Hepatocyte (in vitro differentiated cells): ENCODE data around the gene CHAT. TPM values are rescaled to one million over a fixed set of nuclear protein-coding genes. Genes with fewer than 3 reads are reported as not detected.
A peak's percentile ranks its signal among the peaks of the same experiment; 100 is the strongest.
"Not testable (repeated sequence)": the region's sequence is repeated elsewhere in the genome, so short reads cannot be mapped to it uniquely, and the experiment has no call there.

Experiments used
- DNase-seq: peaks from one replicate; pipeline ENCODE4 v3.0.0-alpha.2; 2016; ENCODE audit warnings: low spot score
- H2AFZ ChIP-seq: fragments of 200-600 bp; sonication (generic); 2 replicates; pipeline ENCODE4 v1.6.0; 2016; ENCODE audit warnings: antibody characterized with exemption, mild to moderate bottlenecking
- H3K27ac ChIP-seq: fragments of 200-600 bp; sonication (generic); 2 replicates; pipeline ENCODE4 v1.5.1; 2016; ENCODE audit warnings: mild to moderate bottlenecking
- H3K27me3 ChIP-seq: fragments of 200-600 bp; sonication (generic); 2 replicates; pipeline ENCODE4 v1.6.1; 2016
- H3K36me3 ChIP-seq: fragments of 200-600 bp; sonication (generic); replicated peaks from 2 replicates; pipeline ENCODE4 v1.5.1; 2016; ENCODE audit warnings: low read depth; ENCODE audit not compliant: insufficient read depth
- H3K4me1 ChIP-seq: fragments of 200-600 bp; sonication (generic); 2 replicates; pipeline ENCODE4 v1.5.1; 2016; ENCODE audit warnings: mild to moderate bottlenecking, moderate library complexity; ENCODE audit not compliant: insufficient read depth
- H3K4me2 ChIP-seq: fragments of 200-600 bp; sonication (generic); 2 replicates; pipeline ENCODE4 v1.6.0; 2016
- H3K4me3 ChIP-seq: fragments of 200-600 bp; sonication (generic); 2 replicates; pipeline ENCODE4 v1.5.1; 2016; ENCODE audit warnings: mild to moderate bottlenecking
- H3K79me2 ChIP-seq: fragments of 200-600 bp; sonication (generic); 2 replicates; pipeline ENCODE4 v1.6.0; 2017; ENCODE audit warnings: mild to moderate bottlenecking
- H3K9me2 ChIP-seq: fragments of 200-600 bp; sonication (generic); replicated peaks from 2 replicates; pipeline ENCODE4 v1.6.0; 2017; ENCODE audit warnings: mild to moderate bottlenecking; ENCODE audit not compliant: insufficient read depth
- H3K9me3 ChIP-seq: fragments of 200-600 bp; sonication (generic); 2 replicates; pipeline ENCODE4 v1.5.1; 2016; ENCODE audit warnings: low read depth, mild to moderate bottlenecking
- H4K20me1 ChIP-seq: fragments of 200-600 bp; sonication (generic); 2 replicates; pipeline ENCODE4 v1.6.0; 2016; ENCODE audit warnings: mild to moderate bottlenecking; ENCODE audit not compliant: insufficient read depth, poor library complexity, severe bottlenecking
- CTCF ChIP-seq: fragments of 200-600 bp; sonication (generic); IDR thresholded peaks from 2 replicates; pipeline ENCODE4 v1.5.1; 2016; ENCODE audit warnings: antibody characterized with exemption, mild to moderate bottlenecking; ENCODE audit not compliant: poor library complexity
- EZH2 ChIP-seq: fragments of 200-600 bp; sonication (generic); IDR thresholded peaks from 2 replicates; pipeline ENCODE4 v1.6.1; 2016; ENCODE audit warnings: antibody characterized with exemption, mild to moderate bottlenecking, borderline replicate concordance
- EZH2phosphoT487 ChIP-seq: fragments of 200-600 bp; sonication (generic); IDR thresholded peaks from one replicate; pipeline ENCODE4 v1.6.1; 2018; ENCODE audit warnings: antibody characterized with exemption, mild to moderate bottlenecking, low read depth, moderate library complexity; ENCODE audit not compliant: unreplicated experiment, severe bottlenecking
- WGBS: methylation state at CpG from one replicate; pipeline ENCODE4 v1.1.6; 2016; ENCODE audit warnings: low lambda C conversion rate; ENCODE audit errors: missing lambda C conversion rate; 5-methylcytosine and 5-hydroxymethylcytosine counted together
- polyA plus RNA-seq: library from polyadenylated mRNA; unstranded; fragments of >200 nt; fragmentation: Nextera tagmentation; extraction: Ambion mirVana; gene quantifications from 2 replicates; pipeline ENCODE4 v1.2.1, GENCODE V29; 2016
- total RNA-seq: library from RNA; depleted of rRNA; stranded (reverse); fragments of >200 nt; gene quantifications from 2 replicates; pipeline ENCODE4 v1.2.3, GENCODE V29; 2014

Gene CHAT
- total and polyA plus RNA-seq, 2 experiments from 2014 or later: 0.27 TPM; not detected in 1

- Histone ChIP-seq H3K27ac (no peak overlapping the region), H3K9me3 (no peaks in the 10 kb centered on the region)
- TF ChIP-seq CTCF: no peak
- TF ChIP-seq EZH2: no peak
- TF ChIP-seq EZH2phosphoT487: no peak
These were observed 54.8 kb downstream of the CHAT start for GRCh38 chr10:49668684-49669083.

GRCh38 chr10:49678827-49679479, 65.1 kb downstream of the CHAT start:
- no peak overlapping the region for H2AFZ ChIP-seq
- no peak for TF ChIP-seq EZH2phosphoT487
- TF ChIP-seq CTCF: no peak
- TF ChIP-seq EZH2: no peak
- peak overlapping the region; percentile 70 for H3K4me2 ChIP-seq
- no peaks in the 10 kb centered on the region for H3K79me2 ChIP-seq
- no peaks in the 10 kb centered on the region for H3K36me3 ChIP-seq
- no peaks in the 10 kb centered on the region for H3K4me1 ChIP-seq
- no peaks in the 10 kb centered on the region for H3K9me2 ChIP-seq
- H3K4me3 ChIP-seq: no peak overlapping the region
- DNase-seq: no peak
- H3K27me3 ChIP-seq: peaks cover 39% of the 10 kb centered on the region
- WGBS: 40% methylated on average over 19 of the region's 19 CpGs
- H3K9me3 ChIP-seq: no peaks in the 10 kb centered on the region
- no peak overlapping the region for H3K27ac ChIP-seq
- H4K20me1 ChIP-seq: no peaks in the 10 kb centered on the region

More at GRCh38 chr10:49668684-49669083, 54.8 kb downstream of the CHAT start:
- no peaks in the 10 kb centered on the region for H4K20me1 ChIP-seq
- H3K27me3 ChIP-seq: peaks cover 3% of the 10 kb centered on the region
- no peaks in the 10 kb centered on the region for H3K9me2 ChIP-seq
- no peak overlapping the region for H3K4me3 ChIP-seq
- no peak overlapping the region for H3K4me2 ChIP-seq
- H2AFZ ChIP-seq: no peak overlapping the region
- H3K36me3 ChIP-seq: no peaks in the 10 kb centered on the region
- no peaks in the 10 kb centered on the region for H3K79me2 ChIP-seq
- no peaks in the 10 kb centered on the region for H3K4me1 ChIP-seq
- DNase-seq: no peak
- WGBS: 69% methylated on average over 6 of the region's 6 CpGs

GRCh38 chr10:49679480-49679893, 65.7 kb downstream of the CHAT start, which contains the start of gene C10orf53:
Gene C10orf53 (plus strand): TSS chr10:49679651. CDS start chr10:49679698, 47 bp downstream.
- Histone ChIP-seq H4K20me1 (no peaks in the 10 kb centered on the region), H3K9me2 (no peaks in the 10 kb centered on the region), H3K9me3 (no peaks in the 10 kb centered on the region), H3K27me3 (peaks cover 35% of the 10 kb centered on the region), H3K4me3 (no peak within 1 kb of the TSS), H3K36me3 (no peaks in the 10 kb centered on the region), H3K79me2 (no peaks in the 10 kb centered on the region), H3K27ac (no peak within 1 kb of the TSS), H3K4me2 (peak within 1 kb of the TSS; percentile 70), H3K4me1 (no peaks in the 10 kb centered on the region), H2AFZ (no peak within 1 kb of the TSS)
- WGBS: 10% methylated on average over 32 of the region's 36 CpGs
- no peak for TF ChIP-seq EZH2phosphoT487
- TF ChIP-seq CTCF: no peak
- no peak for TF ChIP-seq EZH2
- peak; percentile 90 for DNase-seq

- not testable (repeated sequence) for H3K9me3 ChIP-seq, H2AFZ ChIP-seq, H3K79me2 ChIP-seq, H3K9me2 ChIP-seq, DNase-seq, H3K4me3 ChIP-seq, H4K20me1 ChIP-seq, H3K27ac ChIP-seq, H3K4me2 ChIP-seq, H3K36me3 ChIP-seq, H3K4me1 ChIP-seq
- WGBS: 81% methylated on average over 3 of the region's 5 CpGs
- H3K27me3 ChIP-seq: peaks cover 11% of the 10 kb centered on the region
These were observed 68.6 kb downstream of the CHAT start for GRCh38 chr10:49682449-49682848.
